HepG2 (cell line): ENCODE measurements around the gene ABHD2. TPM values are rescaled to one million over a fixed set of nuclear protein-coding genes. Genes with fewer than 3 reads are reported as not detected.

ENCODE experiments used
- ASH2L ChIP-seq: fragments of 300-600, 200-600 bp; sonication (generic); IDR thresholded peaks from 2 replicates; pipeline ENCODE4 v1.7.0; 2017; ENCODE audit warnings: low read depth, mild to moderate bottlenecking, moderate library complexity, mixed read lengths, low read length; ENCODE audit not compliant: insufficient read length
- ATRX ChIP-seq: sonication (generic); formaldehyde crosslinking; IDR thresholded peaks from 2 replicates; pipeline ENCODE4 v1.4.0; 2020; ENCODE audit warnings: missing genetic modification reagents, borderline replicate concordance
- KLF12 ChIP-seq: sonication (generic); formaldehyde crosslinking; IDR thresholded peaks from 2 replicates; pipeline ENCODE4 v1.4.0; 2020; ENCODE audit warnings: missing genetic modification reagents, borderline replicate concordance
- MAZ ChIP-seq, 2 experiments: sonication (generic) in 1 of 2; formaldehyde crosslinking in 1 of 2; IDR thresholded peaks; 2 replicates each; pipeline versions ENCODE4 v1.5.0 to v1.6.1; 2012 to 2020; ENCODE audit warnings: low read depth in 2 of 2, mild to moderate bottlenecking in 2 of 2, borderline replicate concordance in 1 of 2, improper control_type of control experiment in 1 of 2, low read length in 1 of 2, missing genetic modification reagents in 1 of 2, moderate library complexity in 1 of 2
- MLLT10 ChIP-seq: sonication (generic); formaldehyde crosslinking; IDR thresholded peaks from 2 replicates; pipeline ENCODE4 v1.4.0; 2020; ENCODE audit warnings: missing genetic modification reagents
- NR2F6 ChIP-seq, 2 experiments: IDR thresholded peaks; 2 replicates each; pipeline ENCODE4 v1.6.1; 2016; ENCODE audit warnings: antibody characterized with exemption in 1 of 2, mild to moderate bottlenecking in 1 of 2
- ZNF121 ChIP-seq: sonication (generic); formaldehyde crosslinking; IDR thresholded peaks from 2 replicates; pipeline ENCODE4 v1.5.0; 2020; ENCODE audit warnings: mild to moderate bottlenecking, missing genetic modification reagents
- ZNF292 ChIP-seq: sonication (generic); formaldehyde crosslinking; IDR thresholded peaks from 2 replicates; pipeline ENCODE4 v1.8.1; 2022; ENCODE audit warnings: mild to moderate bottlenecking, low read depth, missing genetic modification reagents, borderline replicate concordance
- ZNF720 ChIP-seq: sonication (generic); formaldehyde crosslinking; IDR thresholded peaks from 2 replicates; pipeline ENCODE4 v1.4.0; 2020; ENCODE audit warnings: missing genetic modification reagents
- ZSCAN30 ChIP-seq: sonication (generic); formaldehyde crosslinking; IDR thresholded peaks from 2 replicates; pipeline ENCODE4 v1.5.0; 2020; ENCODE audit warnings: mild to moderate bottlenecking, missing genetic modification reagents
- polyA plus RNA-seq, 8 experiments: library from polyadenylated mRNA; depleted of rRNA in 3 of 8; stranded (reverse) in 7 of 8; unstranded in 1 of 8; fragments of >200 nt; fragmentation: Illumina TruSeq in 4 of 8; extraction: Trizol in 4 of 8; gene quantifications; 2 replicates each; pipeline versions ENCODE4 v1.2.1 to v1.2.3, GENCODE V29; 2011 to 2016; ENCODE audit warnings: low read depth in 4 of 8, missing spikeins in 1 of 8, mixed read lengths in 1 of 8; ENCODE audit not compliant: insufficient read depth in 1 of 8
- total RNA-seq, 5 experiments: library from RNA; depleted of rRNA; stranded (reverse); fragments of >200 nt; fragmentation: Illumina TruSeq; extraction: Trizol; gene quantifications; 2 replicates each; pipeline ENCODE4 v1.2.3, GENCODE V29; 2016; ENCODE audit warnings: low read depth in 1 of 5
- TF ChIP-seq, protein P1 (sequence below): sonication (generic); formaldehyde crosslinking; IDR thresholded peaks from 2 replicates; pipeline ENCODE4 v1.4.0; 2020; ENCODE audit warnings: missing genetic modification reagents
- TF ChIP-seq, protein P2 (sequence below): sonication (generic); formaldehyde crosslinking; IDR thresholded peaks from 2 replicates; pipeline ENCODE4 v1.4.0; 2020; ENCODE audit warnings: missing genetic modification reagents
- TF ChIP-seq, protein P3 (sequence below): sonication (generic); formaldehyde crosslinking; IDR thresholded peaks from 2 replicates; pipeline ENCODE4 v1.4.0; 2020; ENCODE audit warnings: missing genetic modification reagents, borderline replicate concordance

The ABHD2 gene
- total and polyA plus RNA-seq, 2 of the 13 experiments (the other 11 are each of a cell fraction or from before 2014, with no cell fraction given) = 14.8 to 22.4 TPM

DNA sequence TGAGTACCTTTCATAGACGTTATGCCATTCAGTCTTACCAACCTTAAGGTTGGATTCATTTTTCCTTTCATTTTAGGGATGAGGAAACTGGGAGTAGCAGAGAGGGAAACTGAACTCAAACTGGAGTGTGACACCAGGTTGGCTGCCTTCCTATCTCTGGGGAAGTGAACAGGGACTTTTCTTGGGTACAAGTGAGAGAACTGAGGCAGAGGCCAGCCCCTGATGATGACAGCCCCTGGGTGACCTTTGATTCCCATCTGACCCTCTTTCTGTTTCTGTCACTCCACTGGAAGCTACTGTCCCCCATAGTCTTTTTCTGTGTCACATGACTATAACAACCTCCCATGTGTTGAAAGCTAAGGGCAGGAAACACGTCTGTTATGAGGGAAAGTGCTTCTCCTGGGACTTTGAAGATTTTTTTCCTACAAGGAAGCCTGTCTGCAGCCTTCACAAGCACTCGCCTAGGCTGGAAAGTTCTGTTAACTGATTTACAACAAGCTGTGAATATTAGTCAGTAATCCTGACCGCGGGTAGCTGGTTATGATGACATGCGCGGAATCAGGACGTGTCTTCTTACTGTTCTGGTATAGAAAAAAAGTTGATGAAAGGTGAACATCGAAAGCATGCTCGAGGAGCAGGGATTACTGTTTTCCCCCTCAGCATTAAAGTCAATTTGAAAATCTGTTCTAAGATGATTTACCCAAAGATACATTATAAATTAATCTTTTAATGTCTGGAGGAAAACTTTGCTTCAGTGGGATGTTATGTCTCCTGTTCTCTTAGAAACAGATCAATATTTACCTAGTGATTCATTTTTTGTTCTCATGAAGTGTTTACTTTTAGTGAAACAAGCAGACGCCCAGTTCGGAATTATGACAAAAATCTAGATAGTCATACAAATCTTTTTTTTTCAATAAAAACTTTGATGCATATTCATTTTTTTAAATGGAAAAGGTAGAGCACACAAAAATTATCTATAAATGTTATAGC, 31.5 kb downstream of the ABHD2 start (continued):
- TF ChIP-seq, protein P1, sequence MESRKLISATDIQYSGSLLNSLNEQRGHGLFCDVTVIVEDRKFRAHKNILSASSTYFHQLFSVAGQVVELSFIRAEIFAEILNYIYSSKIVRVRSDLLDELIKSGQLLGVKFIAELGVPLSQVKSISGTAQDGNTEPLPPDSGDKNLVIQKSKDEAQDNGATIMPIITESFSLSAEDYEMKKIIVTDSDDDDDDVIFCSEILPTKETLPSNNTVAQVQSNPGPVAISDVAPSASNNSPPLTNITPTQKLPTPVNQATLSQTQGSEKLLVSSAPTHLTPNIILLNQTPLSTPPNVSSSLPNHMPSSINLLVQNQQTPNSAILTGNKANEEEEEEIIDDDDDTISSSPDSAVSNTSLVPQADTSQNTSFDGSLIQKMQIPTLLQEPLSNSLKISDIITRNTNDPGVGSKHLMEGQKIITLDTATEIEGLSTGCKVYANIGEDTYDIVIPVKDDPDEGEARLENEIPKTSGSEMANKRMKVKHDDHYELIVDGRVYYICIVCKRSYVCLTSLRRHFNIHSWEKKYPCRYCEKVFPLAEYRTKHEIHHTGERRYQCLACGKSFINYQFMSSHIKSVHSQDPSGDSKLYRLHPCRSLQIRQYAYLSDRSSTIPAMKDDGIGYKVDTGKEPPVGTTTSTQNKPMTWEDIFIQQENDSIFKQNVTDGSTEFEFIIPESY = peak; percentile 90
- TF ChIP-seq ZSCAN30 (CRISPR knock-in tag) (no peak), NR2F6 (IDR thresholded peaks at IDR 0.05) (no peak), NR2F6 (CRISPR knock-in tag; IDR thresholded peaks at IDR 0.05) (no peak), KLF12 (CRISPR knock-in tag) (no peak), ATRX (no peak), ZNF121 (CRISPR knock-in tag) (no peak), ZNF720 (CRISPR knock-in tag) (no peak), ASH2L (no peak), MAZ (IDR thresholded peaks at IDR 0.05; ENCODE audit: borderline replicate concordance, low read depth, low read length) (no peak), MAZ (CRISPR knock-in tag; IDR thresholded peaks at IDR 0.05; ENCODE audit: low read depth) (no peak), ZNF292 (CRISPR knock-in tag) (no peak), MLLT10 (CRISPR knock-in tag) (no peak)
- TF ChIP-seq, protein P2, sequence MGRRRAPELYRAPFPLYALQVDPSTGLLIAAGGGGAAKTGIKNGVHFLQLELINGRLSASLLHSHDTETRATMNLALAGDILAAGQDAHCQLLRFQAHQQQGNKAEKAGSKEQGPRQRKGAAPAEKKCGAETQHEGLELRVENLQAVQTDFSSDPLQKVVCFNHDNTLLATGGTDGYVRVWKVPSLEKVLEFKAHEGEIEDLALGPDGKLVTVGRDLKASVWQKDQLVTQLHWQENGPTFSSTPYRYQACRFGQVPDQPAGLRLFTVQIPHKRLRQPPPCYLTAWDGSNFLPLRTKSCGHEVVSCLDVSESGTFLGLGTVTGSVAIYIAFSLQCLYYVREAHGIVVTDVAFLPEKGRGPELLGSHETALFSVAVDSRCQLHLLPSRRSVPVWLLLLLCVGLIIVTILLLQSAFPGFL (CRISPR knock-in tag) = no peak
- TF ChIP-seq, protein P3, sequence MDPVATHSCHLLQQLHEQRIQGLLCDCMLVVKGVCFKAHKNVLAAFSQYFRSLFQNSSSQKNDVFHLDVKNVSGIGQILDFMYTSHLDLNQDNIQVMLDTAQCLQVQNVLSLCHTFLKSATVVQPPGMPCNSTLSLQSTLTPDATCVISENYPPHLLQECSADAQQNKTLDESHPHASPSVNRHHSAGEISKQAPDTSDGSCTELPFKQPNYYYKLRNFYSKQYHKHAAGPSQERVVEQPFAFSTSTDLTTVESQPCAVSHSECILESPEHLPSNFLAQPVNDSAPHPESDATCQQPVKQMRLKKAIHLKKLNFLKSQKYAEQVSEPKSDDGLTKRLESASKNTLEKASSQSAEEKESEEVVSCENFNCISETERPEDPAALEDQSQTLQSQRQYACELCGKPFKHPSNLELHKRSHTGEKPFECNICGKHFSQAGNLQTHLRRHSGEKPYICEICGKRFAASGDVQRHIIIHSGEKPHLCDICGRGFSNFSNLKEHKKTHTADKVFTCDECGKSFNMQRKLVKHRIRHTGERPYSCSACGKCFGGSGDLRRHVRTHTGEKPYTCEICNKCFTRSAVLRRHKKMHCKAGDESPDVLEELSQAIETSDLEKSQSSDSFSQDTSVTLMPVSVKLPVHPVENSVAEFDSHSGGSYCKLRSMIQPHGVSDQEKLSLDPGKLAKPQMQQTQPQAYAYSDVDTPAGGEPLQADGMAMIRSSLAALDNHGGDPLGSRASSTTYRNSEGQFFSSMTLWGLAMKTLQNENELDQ (CRISPR knock-in tag) = no peak
